GM21390 (cell line): ENCODE results near the gene SORT1.
A peak's percentile ranks its signal among the peaks of the same experiment; 100 is the strongest.

Experiments
- ATAC-seq: cut with Tn5 transposase; IDR thresholded peaks from one replicate; pipeline ENCODE4 v1.9.1; 2021; ENCODE audit not compliant: unreplicated experiment

Gene SORT1

DNA sequence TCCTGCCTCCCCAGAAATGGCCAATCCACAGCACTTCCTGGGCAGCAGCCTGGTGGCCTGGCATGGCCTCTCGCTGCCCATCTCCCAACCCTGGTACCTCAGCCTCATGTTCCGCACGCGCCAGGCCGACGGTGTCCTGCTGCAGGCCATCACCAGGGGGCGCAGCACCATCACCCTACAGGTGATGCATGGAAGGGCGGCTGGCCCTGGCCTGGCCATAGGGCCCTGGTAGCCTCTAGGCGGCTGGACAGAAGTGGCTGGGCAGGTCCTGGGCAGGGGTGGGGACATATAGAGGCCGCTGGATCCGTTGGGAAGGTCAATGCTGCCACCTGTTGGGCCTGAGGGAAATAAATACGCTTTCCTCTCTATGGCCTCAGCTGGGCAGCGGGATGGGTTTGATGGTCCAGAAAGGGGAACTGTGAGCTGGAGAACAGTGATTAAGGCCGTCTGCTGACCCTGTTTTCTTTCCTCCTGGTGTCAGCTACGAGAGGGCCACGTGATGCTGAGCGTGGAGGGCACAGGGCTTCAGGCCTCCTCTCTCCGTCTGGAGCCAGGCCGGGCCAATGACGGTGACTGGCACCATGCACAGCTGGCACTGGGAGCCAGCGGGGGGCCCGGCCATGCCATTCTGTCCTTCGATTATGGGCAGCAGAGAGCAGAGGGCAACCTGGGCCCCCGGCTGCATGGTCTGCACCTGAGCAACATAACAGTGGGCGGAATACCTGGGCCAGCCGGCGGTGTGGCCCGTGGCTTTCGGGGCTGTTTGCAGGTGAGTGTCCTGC lies 133.9 kb downstream of the SORT1 start:
- ATAC-seq = peak; percentile 78

DNA sequence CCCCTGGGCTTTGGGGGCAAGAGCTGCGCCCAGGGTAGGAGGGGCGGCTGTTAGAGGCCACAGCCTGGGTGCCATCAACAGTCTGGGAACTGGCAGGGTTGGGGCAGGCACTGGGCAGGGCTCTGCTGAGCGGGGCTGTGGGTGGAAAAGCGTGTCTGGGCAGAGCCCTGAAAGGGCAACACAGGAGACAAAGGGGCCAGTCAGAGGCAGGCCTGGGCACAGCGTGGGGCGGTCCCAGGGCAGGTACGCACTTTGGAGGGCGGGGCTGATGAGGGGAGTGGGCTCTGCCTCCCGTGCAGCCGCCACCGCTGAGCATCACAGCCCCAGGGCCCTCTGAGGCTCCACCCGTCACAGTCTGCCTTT lies 134.5 kb downstream of the SORT1 start:
- ATAC-seq = peak; percentile 4

GRCh38 chr1:109262231-109263055 lies 135.3 kb downstream of the SORT1 start:
- ATAC-seq = no peak

GRCh38 chr1:109261578-109261977 lies 136.1 kb downstream of the SORT1 start:
- ATAC-seq = no peak

- ATAC-seq = no peak
These were observed 136.7 kb downstream of the SORT1 start for GRCh38 chr1:109261006-109261405.

- no peak for ATAC-seq
These were observed 137.8 kb downstream of the SORT1 start for GRCh38 chr1:109259674-109260557.
